HG03175 (cell line): ENCODE data around the gene CADM1.

Experiments used
- ATAC-seq: cut with Tn5 transposase; IDR thresholded peaks from one replicate; pipeline ENCODE4 v1.9.1; 2021; ENCODE audit warnings: mild to moderate bottlenecking, moderate library complexity; ENCODE audit not compliant: unreplicated experiment

The CADM1 gene

DNA sequence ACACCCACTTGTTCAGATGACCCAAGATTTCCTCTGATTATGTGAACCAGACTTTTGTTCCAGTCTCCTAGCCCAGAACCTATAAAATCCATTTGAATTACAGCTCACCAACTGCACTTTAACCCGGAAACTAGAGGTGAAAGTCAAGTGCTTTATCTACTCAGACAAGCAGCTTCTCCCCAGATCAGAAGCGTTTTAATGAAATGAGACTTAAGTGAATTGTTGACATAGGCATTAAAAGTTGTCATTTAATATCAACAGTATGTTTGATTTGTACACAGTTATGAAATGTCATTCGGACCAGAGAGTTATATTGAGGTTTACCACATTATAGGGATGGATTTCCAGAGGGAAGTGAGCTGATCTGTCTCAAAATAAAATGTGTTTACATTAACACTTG is 52.0 kb downstream of the CADM1 start:
- ATAC-seq: no peak

DNA sequence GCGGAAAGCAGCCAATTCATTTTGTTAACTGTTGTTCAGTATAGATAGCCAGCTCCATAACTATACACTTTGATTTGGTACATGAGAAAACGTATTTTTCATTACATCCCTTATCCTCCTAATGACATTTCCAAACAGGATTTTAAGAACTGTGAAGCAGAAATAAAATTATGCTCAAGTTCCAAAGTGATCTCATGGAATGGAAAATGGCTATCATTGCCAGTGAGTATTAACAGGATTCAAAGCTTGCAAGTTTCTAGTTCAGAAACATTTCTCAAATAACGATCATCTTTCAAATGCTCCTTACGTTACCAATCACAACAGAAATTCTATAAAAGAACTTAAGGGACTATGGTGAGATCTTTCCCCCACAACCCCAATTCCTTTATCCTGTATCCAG is 53.7 kb downstream of the CADM1 start:
- no peak for ATAC-seq

DNA sequence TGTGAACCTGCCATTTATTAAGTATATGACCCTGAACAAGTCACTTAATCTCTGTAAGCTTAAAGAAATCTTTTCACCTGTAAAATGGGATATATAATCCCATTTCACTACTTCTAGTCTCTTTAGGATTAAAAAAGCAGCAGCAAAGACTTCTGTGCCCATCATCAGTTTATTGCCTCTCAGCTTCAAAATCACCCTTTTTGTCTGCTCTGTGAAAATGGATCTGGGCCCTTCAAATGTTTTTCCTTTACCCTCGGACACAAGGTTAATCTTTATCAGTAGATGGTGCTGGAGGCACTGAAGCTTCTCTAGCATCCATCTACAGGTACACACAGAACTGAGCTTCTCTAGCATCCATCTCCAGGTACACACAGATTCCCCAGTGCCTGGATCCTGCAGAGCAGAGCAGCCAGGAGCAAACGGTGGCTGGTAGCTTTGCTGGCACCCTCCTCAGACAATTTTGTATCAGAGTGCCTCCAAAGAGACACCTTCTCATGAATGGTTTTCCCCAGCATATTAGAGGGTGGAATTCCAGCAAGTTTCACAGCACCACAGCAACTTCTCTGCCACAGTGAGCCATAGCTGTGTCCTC is 56.8 kb downstream of the CADM1 start:
- ATAC-seq: no peak

DNA sequence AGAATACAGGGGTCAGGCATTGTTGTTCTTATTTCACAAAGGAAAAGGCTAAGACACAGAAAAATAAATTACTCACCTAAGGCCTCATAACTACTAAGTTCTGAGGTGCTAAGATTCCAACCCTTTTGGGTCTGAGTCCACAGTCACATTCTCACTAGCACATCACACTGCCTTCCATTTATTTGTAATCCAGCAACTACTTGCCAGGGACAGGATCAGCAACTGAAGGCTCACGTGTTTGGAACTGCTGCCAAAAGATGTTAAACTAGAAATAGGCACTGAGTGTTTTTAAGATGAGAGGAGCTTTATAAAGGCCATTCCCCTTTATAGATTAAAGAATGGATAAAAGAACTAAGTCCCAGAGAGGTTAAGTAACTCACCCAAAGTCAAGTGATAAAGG is 58.0 kb downstream of the CADM1 start:
- no peak for ATAC-seq

DNA sequence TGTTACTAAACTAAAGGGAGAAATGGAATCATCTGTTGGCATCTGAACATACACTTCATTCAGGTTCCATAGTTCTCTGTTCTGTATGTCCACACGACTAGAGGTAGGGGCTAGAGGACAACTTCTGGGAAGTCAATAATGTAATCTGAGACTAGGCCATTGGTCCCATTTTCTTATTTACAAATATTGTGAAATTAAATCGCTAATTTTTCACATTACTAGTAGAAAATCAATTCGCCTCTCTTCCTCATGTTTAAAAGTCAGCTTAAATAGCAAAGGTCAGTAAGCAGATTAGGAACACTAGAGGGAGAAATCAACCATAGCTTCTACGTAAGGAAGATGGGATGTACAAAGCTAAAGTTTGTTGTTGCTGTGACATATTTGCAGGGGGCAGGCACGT is 59.7 kb downstream of the CADM1 start:
- no peak for ATAC-seq

DNA sequence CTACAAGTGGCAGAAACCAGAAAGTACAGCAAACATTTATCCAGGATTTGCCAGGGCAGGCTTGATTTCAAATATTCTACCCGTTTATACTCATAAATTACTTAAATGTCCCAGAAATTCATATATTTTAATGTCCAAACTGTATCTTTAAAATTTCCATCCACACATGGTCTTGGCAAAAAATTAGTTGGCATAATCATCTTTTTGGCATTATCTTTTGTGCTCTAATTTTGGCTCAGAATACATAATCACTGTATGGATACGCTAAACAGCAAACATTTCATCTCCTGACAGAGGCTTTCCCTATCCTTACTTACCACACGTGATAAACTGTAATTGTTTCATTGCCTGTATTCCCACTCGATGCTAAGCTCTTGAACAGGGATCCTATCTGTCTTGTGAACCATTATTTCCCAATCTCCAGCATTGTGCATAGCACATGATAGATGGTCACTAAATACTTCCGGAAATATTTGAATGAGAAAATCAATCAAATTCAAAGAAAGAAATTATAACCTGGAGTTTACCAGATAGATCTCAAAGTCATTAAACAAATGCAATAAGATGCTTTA is 64.2 kb downstream of the CADM1 start:
- no peak for ATAC-seq

DNA sequence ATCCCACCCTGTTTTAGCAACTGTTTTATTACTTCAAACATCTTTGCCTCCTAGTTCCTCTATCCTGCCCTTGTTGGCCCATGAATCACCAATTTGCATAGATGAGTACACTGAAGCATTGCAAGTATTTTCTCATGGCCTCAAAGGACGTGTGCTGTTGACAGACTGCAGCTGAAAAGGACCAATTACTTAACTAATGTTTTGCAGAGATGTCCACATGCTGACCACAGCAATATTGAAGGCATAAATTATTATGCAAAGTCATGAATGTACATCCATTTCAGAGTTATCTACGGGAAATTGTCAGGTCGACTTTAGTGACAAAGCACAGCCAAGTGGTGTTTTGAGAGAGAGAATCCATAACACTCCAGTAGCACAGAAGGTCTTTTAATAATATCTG is 64.8 kb downstream of the CADM1 start:
- ATAC-seq: no peak

DNA sequence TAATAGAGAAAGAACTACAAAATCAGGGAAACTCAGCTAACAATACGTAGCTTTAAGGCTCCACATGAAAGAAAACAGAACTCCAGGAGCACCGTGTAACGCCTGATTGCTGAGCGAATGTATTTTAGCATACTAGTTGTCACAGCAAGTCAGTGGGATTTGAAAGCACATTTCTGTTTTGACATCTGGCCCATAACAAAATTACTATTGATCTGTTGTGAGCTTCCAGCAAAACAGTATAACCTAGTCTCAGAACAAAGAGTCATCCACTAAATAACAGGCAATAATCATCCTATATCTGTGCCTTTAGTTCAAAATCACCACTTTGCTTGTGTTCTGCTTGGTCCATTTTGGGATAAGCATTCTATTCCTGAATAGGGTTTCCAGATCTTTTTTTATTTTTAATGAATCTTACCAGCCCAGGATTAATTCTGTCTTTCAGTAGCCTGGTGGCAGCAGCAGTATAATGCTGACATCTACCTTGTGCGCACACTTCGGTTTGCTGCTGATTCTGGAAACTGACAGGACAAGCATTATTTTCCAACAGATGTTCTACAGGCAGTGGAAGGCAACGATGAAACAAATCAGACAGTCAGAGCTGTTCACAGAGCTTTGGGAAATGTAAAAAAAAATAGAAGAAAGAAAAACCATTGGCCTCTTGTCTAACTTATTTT is 66.2 kb downstream of the CADM1 start:
- ATAC-seq: no peak

DNA sequence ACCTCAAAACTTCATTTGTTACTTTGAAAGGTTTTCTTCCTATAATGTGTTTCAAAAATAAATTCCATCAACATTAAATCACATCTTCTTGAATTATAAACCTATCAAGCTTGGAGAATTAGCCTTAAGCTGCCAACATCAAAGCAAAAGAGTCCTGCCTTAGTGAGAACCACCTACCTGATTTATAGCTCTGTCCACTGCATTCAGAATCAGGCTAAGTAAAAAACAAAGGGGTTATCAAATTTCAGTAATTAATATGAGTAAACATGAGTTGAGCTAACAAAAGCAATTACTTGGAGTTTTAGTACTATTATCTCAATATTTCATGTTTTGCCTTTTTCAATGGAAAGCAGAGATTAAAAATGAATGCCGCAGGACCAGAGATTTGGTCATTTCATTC is 73.9 kb downstream of the CADM1 start:
- ATAC-seq: no peak

DNA sequence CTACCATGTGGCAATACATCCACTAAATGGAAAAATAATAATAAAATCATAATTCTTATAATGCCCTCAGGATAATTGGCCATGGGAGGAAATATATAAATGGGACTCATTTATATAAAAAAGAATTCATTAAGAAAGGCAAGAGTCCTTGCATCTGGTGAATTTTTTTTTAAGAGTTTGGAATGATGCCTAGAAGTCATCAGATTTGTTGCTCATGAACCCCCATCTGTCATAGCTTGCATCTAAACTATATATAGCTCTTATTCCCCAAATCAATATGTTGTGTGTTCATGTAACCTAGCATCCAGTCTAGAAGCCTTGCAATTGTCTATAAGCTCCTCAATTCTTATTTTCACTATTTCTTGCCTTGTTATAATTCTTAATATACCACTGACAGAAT is 75.9 kb downstream of the CADM1 start:
- no peak for ATAC-seq

DNA sequence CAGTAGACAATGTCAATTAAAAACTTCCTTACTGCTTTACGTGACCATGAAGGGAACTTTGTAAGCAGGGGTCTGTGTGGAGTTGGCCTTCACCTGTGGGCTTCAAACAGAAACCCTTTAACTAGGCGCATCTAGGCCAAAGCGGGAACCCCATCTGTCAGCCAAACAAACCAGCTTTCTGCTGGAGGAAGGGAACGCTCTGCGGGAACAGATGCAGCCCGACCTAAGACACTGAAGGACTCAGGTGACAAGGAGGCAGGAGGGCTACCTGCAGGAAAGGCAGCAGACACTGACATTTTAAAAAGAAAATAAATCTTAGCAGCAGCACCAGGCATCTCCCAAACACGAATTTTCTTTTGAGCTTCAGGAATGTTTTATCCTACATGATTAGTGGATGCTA is 78.4 kb downstream of the CADM1 start:
- ATAC-seq: no peak

DNA sequence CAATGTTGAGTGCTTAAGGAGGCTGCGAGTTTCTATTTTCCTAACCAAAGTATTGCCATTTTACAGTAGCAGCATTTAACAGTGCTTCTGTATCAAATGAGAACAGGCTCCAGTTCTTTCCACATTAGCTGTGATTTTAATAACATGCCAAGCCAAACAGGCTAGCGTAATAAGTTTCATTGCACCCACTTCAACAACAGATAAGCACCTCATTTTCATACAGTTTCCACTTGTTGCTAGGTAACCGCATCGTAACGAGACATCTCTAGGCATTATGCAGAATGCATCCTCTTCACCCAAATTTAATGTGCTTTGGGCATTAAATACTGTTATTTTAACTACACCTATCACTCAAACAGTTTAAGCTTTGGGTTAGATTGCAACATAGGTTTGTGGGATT is 79.0 kb downstream of the CADM1 start:
- no peak for ATAC-seq

DNA sequence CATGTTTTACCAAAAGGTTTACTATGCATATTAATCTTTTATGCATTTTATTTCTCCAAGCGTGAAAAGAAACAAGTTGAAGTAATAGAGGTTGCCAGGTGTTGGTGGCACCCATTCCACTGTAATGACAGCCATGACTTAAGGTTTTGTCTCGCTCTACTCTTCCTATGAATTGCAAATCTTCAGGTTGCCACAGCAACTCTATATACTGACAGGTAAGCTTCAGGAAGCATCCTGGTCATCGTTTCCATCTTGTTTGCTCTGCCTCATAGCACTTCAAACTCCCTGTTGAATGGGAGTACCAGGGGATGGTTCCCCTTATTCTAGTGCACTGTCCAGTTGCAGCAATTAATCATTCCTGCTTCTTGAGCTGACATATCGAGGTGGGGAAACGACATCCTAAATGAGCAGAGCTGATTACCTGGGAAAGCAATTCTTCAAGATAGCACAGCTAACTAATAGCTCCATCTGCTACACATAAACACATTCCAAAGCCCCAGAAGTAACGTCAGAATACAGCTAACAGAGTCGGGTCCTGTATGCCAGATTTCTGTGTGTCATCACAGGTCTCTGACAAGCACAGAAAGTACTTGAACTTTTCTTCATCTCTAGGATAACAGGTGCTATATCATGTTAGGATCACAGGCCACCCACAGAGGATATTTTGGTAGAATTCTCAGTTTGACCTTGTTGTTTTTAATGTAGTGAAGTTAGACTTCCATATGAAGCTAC is 80.3 kb downstream of the CADM1 start:
- ATAC-seq: no peak

DNA sequence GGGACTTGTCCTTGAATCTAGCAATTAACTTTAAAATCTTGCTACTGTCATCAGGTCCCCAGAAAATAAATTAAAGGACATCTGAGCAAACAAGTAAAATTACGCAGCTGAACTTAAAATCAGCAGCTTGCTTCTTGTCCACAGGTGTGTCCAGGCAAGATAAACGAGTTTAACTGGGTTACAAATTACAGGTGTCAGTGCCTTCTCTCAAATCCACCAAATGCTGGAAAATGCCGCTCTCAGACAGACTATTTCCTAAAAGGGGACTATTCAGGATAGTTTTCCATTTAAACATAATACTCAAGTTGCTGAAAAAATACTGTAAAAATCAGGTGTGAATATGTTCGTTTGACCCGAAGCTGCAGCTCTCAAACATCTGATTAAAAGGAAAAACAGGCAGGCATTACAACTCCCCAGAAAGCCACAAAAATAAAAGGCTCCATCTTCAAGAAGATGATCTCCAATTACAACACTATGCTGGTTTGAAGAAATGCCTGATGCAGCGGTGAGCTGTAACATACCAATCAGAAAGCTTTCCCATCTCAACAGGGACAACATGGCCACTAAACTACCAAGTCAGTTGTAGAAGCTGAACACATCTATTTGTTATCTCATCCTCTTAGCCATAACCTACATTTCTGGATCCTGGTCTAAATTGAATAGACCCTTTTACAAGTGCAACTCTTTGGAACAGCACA is 82.1 kb downstream of the CADM1 start:
- no peak for ATAC-seq

DNA sequence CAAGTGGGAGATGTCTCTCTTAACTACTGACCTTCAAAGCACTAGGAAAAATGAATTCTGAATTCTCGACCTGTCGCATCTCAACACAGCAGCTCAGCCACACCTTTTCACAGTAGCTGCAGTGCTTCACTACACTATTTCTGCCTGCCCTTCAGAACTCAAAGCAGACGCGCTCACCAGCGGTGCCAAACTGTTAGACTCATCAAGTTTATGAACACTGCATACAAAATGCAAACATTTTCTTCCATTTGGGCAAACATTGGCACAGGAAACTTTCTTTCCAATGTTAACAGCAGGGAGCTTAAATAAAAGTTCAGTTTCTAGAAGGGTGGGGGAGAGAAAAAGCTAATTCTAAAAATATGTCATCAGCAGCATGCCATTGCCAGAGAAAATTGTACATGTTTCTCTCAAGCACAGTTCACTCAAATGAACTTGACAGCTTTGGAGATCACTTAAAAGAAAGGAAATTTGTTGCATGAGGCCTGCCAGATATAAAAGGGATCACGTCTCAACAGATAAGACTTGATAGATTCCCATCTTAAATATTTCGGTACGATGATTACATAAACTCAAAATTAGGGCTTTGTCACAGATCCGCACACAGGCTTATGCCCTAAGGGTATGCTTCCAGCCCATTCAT is 82.7 kb downstream of the CADM1 start:
- no peak for ATAC-seq

DNA sequence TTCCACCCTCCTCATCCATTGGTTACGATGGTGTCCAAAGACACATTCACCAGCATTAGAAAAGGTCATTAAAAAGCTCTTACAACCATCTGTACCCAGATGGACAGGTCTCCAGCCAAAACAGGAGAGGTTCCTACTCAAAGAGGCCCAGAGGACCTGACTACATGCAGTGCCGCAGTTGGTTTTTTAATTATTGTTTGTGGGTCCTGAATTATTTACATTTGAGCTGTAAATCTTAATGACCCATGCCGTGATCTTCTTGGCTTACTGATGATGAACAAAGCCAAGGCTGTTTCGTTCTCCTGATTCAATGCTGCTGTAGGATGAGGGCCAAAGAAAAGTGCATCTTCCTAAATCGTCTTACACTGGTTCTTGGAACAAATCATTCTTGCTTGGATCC is 83.7 kb downstream of the CADM1 start:
- ATAC-seq: no peak

DNA sequence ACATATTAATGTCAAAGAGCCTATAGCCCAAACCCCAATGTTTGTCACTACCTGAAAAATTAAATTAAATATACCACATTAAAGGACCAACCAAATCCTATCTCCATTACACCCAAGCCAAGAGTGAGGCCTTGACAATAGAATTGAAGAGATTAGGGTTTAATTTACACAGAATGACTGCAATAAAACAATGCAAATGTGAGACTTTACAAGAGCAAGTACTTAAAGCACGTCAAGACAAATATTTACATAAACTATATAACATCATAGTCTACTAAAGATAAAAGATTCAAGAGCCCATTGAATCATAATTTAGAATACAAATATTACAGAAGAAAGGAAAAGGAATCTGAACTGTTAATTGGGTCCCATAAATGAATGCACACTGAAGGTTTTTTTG is 85.6 kb downstream of the CADM1 start:
- no peak for ATAC-seq

DNA sequence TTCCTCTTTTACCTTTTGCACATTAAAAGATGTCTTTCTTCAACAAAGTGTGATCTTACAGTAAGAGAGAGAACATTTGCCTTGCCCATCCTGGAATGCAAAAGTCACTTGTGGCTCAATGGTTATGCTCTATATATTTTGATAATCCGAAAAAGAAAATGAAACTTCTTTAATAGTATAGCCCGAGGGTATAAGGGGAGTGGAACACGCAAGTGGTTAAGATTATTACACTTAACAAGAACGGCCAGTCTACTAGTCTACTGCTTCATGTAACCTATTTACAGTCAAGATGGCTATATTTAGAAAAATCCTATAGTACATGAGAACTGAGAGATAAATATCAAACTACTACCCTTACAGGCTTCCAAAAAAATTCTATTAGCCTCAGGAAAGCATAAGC is 86.1 kb downstream of the CADM1 start:
- ATAC-seq: no peak

DNA sequence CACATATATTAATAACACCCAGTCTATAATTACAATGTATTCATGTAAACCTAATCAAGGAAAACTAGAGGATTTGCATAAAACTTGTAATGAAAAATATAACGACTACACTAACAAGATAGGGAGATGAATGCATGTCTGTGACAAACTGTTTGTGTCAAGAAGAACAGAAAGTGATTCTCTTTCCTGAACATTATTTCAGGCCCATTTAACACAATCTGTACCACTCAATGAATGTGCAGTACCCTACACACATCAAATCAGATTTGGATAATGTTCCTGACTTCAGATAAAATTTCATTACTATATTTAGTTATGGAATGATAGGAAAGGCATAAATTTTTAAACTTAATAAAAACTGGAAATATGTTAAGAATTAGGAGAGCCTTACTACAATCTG is 93.1 kb downstream of the CADM1 start:
- no peak for ATAC-seq

DNA sequence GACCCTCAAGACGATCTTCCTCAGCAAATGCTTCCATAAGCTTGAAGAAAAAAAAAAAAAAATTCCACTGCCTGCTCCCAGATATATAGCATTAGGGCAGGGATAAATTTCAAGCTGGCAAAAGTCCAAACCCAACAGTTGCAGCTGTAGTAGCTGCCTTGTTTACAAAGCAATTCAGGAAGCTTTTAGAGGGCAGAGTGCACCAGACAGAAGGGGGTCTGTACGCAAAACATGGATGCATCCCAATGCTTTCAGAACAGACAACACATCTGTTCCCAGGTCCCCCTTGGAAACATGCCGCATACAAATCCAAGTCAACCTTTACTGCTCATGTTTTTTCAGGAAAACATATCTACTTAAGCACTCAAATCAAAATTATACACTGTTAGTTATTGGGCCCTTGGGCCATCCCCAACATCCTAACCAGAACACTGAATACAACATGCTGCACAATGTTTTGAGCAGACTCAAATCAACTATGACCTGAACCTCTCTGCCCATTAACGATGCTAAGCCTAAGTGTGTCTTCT is 94.5 kb downstream of the CADM1 start:
- ATAC-seq: no peak
